HG03139 (cell line): ENCODE results near the gene NFIX.

Experiments used
- ATAC-seq: cut with Tn5 transposase; IDR thresholded peaks from one replicate; pipeline ENCODE4 v1.9.1; 2021; ENCODE audit not compliant: unreplicated experiment

Gene NFIX

GRCh38 chr19:13053238-13053637 is 58.0 kb downstream of the NFIX start:
- no peak for ATAC-seq

- ATAC-seq: no peak
Observed at GRCh38 chr19:13053761-13054625, 58.7 kb downstream of the NFIX start.

- ATAC-seq: no peak
Observed at GRCh38 chr19:13054626-13055212, 59.4 kb downstream of the NFIX start.

GRCh38 chr19:13055213-13056051 is 60.2 kb downstream of the NFIX start:
- ATAC-seq: no peak

- ATAC-seq: no peak
Observed at GRCh38 chr19:13056052-13056660, 60.9 kb downstream of the NFIX start.

GRCh38 chr19:13057147-13057572 is 61.9 kb downstream of the NFIX start:
- ATAC-seq: no peak

GRCh38 chr19:13057744-13058143 is 62.5 kb downstream of the NFIX start:
- no peak for ATAC-seq

GRCh38 chr19:13058951-13059660 is 63.8 kb downstream of the NFIX start:
- no peak for ATAC-seq

- ATAC-seq: no peak
Observed at GRCh38 chr19:13060233-13060963, 65.1 kb downstream of the NFIX start.

GRCh38 chr19:13060964-13061927 is 66.0 kb downstream of the NFIX start:
- ATAC-seq: no peak

GRCh38 chr19:13062317-13062716 is 67.0 kb downstream of the NFIX start:
- no peak for ATAC-seq

- no peak for ATAC-seq
Observed at GRCh38 chr19:13063461-13064091, 68.3 kb downstream of the NFIX start.

- ATAC-seq: no peak
Observed at GRCh38 chr19:13064092-13064489, 68.8 kb downstream of the NFIX start.

- ATAC-seq: no peak
Observed at GRCh38 chr19:13066226-13066625, 71.0 kb downstream of the NFIX start.

GRCh38 chr19:13066933-13067807 is 71.9 kb downstream of the NFIX start:
- no peak for ATAC-seq

- no peak for ATAC-seq
Observed at GRCh38 chr19:13068085-13068846, 73.0 kb downstream of the NFIX start.
